Choroid plexus epithelial cell (primary cell): ENCODE results near the gene RYR3.

Experiments
- DNase-seq: peaks from one replicate; pipeline ENCODE4 v3.0.0-alpha.2; 2010; ENCODE audit warnings: low read depth
- H3K4me3 ChIP-seq: 2 replicates; pipeline ENCODE4 v1.5.1; 2011; ENCODE audit warnings: low read depth, mild to moderate bottlenecking, control low read depth, low read length, moderate library complexity
- TF ChIP-seq, protein P1 (sequence below): conservative IDR thresholded peaks from 2 replicates; pipeline ENCODE4 v1.5.1; 2011; ENCODE audit warnings: low read depth, mild to moderate bottlenecking, control low read depth, inconsistent platforms, low read length, moderate library complexity

RYR3 gene

DNA sequence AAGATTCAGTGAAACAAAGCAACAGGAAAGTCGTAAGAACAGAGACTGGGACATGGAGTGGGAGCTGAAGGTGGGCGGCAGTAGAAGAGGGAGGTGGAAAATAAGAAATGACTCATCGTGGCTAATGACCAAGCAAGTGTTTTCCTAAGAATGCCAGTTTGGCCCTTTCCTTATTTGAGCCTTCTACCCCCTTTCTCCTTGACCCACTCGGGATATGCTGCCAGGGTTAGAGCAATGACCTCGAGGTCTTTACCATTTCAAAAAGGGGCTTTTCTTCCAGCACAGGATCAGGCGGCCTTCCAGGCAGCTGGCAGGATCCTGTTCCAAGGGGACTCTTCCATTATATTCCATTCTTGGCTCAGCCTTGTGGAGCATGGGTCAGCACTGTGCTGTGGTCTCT is 241.1 kb downstream of the RYR3 start:
- DNase-seq, result no peak
- no peak overlapping the region for H3K4me3 ChIP-seq
- TF ChIP-seq, protein P1, sequence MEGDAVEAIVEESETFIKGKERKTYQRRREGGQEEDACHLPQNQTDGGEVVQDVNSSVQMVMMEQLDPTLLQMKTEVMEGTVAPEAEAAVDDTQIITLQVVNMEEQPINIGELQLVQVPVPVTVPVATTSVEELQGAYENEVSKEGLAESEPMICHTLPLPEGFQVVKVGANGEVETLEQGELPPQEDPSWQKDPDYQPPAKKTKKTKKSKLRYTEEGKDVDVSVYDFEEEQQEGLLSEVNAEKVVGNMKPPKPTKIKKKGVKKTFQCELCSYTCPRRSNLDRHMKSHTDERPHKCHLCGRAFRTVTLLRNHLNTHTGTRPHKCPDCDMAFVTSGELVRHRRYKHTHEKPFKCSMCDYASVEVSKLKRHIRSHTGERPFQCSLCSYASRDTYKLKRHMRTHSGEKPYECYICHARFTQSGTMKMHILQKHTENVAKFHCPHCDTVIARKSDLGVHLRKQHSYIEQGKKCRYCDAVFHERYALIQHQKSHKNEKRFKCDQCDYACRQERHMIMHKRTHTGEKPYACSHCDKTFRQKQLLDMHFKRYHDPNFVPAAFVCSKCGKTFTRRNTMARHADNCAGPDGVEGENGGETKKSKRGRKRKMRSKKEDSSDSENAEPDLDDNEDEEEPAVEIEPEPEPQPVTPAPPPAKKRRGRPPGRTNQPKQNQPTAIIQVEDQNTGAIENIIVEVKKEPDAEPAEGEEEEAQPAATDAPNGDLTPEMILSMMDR, result no peak

DNA sequence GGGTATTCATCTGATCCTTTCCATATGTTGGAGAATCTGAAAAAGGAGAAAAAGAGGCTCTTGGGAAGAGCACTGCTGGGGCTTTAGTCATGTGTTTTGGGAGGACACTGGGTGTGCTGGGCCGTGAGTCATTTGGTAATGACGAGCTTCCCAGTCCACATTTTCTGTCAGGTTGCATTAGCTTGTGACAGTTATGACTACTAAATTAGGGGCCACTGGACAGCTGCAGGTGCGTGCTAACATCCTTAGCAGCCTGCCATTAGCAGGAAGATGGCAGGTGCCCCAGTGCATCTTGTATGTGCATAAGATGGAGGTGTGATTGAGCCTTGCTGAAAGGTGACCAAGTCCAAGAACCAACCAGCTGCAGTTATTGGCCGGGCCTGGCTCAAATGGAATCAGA is 242.4 kb downstream of the RYR3 start:
- TF ChIP-seq, protein P1, result no peak
- no peak overlapping the region for H3K4me3 ChIP-seq
- no peak for DNase-seq

DNA sequence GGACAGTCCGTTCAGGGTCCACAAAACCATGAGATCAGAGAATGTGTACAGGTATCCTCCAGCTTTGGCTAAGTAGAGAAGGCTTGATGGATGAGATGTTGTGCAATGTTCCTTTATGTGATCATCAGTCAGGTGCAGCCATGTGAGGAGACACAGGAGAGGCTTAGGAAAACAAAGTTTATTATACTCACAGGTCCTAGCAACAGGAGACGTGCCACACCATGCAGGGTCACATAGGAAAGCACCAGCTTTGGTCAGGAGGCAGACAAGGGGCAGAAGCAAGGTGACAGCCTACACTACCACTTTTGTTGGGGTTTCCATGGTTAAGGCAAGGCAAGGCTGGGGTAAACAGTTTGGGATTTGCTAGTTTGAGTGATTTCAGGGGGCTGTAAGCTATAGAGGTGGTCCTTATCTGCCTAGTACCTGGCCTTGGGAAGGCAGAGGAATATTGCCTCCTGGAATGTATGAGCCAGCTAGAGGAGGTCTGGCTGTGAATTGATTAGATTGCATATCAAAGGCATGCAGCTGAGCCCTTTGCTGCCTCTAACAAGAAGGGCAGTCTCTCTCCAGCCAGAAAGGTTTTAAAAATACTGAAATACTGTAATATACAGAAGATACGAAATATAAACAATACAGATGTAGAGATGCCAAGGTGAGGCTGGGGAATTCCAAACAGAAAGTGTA is 248.6 kb downstream of the RYR3 start:
- no peak for DNase-seq
- H3K4me3 ChIP-seq, result no peak overlapping the region
- TF ChIP-seq, protein P1, result no peak

DNA sequence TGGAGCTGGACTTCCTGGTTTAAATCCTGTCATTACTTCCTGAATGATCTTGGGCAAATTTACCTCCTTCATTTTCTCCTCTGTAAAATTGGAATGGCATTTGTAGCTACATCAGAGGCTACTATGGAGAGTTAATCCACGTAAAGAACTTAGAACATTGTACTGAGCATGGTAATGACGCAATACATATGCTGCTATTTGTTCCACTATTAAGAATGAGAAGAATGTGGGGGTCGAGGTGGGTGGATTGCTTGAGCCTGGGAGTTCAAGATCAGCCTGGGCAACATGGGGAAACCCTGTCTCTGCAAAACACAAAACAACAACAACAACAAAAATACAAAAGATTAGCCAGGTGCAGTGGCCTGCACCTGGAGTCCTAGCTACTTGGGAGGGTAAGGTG is 250.6 kb downstream of the RYR3 start:
- DNase-seq, result peak; percentile 3
- TF ChIP-seq, protein P1, result no peak
- H3K4me3 ChIP-seq, result no peak overlapping the region

DNA sequence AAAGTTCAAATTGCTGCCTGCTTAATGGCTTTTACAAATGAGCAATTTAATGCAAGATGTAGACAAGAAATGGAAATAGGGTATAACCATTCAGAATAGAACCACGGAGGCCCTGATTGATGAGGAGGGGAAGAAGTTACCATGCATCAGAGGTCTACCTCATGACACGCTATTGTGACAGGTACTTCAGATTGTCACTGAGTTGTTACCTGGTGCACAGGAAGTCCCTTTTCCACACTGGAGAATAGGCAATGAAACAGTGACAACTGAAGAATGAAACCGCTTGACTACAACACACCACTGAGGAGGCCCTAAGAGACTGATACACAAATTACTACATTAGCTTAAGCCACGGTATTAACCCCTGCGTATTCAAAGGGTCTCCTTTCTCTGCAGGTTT is 251.2 kb downstream of the RYR3 start:
- H3K4me3 ChIP-seq, result no peak overlapping the region
- TF ChIP-seq, protein P1, result no peak
- DNase-seq, result no peak

DNA sequence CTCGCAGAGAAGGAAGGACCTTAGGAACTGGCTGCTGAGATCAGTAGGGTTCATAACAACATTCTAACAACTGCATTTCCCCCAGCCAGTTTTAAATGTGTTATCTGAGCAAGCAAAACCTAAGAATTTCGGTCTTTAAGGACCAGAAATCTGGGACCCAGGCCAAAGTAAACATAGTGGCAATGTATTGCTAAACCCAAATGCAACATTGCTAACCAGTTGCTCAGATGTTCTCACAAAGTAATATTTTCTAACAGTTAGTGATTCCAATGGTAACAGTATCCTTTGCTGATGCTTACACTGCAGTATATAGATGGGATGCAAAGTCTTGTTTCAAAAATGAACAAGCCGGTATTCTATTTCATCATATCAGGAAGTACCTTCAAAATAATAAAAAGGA is 254.3 kb downstream of the RYR3 start:
- no peak overlapping the region for H3K4me3 ChIP-seq
- TF ChIP-seq, protein P1, result no peak
- peak; percentile 84 for DNase-seq

DNA sequence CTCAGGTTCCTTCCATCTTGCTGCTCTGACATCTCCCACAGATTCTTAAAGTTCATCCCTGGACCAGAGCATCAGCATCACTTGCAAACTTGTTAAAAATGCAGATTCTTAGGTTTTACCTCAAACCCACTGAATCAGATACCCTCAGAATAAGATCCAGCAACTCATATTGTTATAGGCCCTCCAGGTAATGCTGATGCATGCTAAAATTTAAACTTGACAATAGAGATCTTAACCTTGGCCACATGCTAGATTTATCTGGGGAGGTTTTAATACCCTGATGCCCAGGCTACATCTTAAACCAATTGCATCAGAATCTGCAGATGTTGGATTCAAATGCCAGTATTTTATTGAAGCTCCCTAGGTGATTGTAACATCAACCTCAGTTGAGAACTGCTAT is 256.9 kb downstream of the RYR3 start:
- DNase-seq, result no peak
- TF ChIP-seq, protein P1, result no peak
- H3K4me3 ChIP-seq, result no peak overlapping the region
